Esophagus muscularis mucosa (tissue), 4 donors: ENCODE measurements around the gene EVL. TPM values are rescaled to one million over a fixed set of nuclear protein-coding genes. Genes with fewer than 3 reads are reported as not detected.

ENCODE experiments used
- DNase-seq: peaks from one replicate; pipeline ENCODE4 v3.0.0-alpha.2; 2017; ENCODE audit errors: extremely low spot score
- H3K27ac ChIP-seq, 4 donors: fragments of 200-600 bp; sonication (generic); replicated peaks in 1 of 4; 1 replicate in 3 of 4; 2 replicates in 1 of 4; pipeline ENCODE4 v1.5.1; 2016 to 2019; ENCODE audit warnings: mild to moderate bottlenecking in 1 of 4
- H3K27me3 ChIP-seq, 4 donors: fragments of 200-600 bp; sonication (generic); one replicate each; pipeline versions ENCODE4 v1.5.1 to v1.6.0; 2016 to 2019
- H3K36me3 ChIP-seq, 4 donors: fragments of 200-600 bp; sonication (generic); one replicate each; pipeline ENCODE4 v1.5.1; 2016 to 2019
- H3K4me1 ChIP-seq, 4 donors: fragments of 200-600 bp; sonication (generic); one replicate each; pipeline ENCODE4 v1.5.1; 2016 to 2019
- H3K4me3 ChIP-seq, 4 donors: fragments of 200-600 bp; sonication (generic); 1 replicate in 2 of 4; 2 replicates in 2 of 4; pipeline ENCODE4 v1.5.1; 2016 to 2019; ENCODE audit warnings: mild to moderate bottlenecking in 4 of 4, moderate library complexity in 1 of 4
- H3K9me3 ChIP-seq, 4 donors: fragments of 200-600 bp; sonication (generic); 1 replicate in 3 of 4; 2 replicates in 1 of 4; pipeline ENCODE4 v1.5.1; 2016 to 2019
- CTCF ChIP-seq, 3 experiments: fragments of 200-600 bp in 2 of 3; fragments of 450-650 bp in 1 of 3; sonication (generic) in 2 of 3; IDR thresholded peaks; one replicate each; pipeline ENCODE4 v1.5.1; 2017 to 2019; ENCODE audit warnings: antibody characterized with exemption in 3 of 3, mild to moderate bottlenecking in 2 of 3, moderate library complexity in 1 of 3
- EP300 ChIP-seq: sonication (generic); formaldehyde crosslinking; IDR thresholded peaks from one replicate; pipeline ENCODE4 v1.6.1; 2017; ENCODE audit warnings: antibody characterized with exemption
- POLR2A ChIP-seq: fragments of 450-650 bp; IDR thresholded peaks from one replicate; pipeline ENCODE4 v1.6.1; 2017; ENCODE audit warnings: antibody characterized with exemption, moderate library complexity, mild to moderate bottlenecking, low read depth
- POLR2AphosphoS5 ChIP-seq, 2 donors: sonication (generic); formaldehyde crosslinking; IDR thresholded peaks; one replicate each; pipeline ENCODE4 v1.6.1; 2017; ENCODE audit warnings: antibody characterized with exemption in 2 of 2
- whole genome bisulfite sequencing: methylation state at CpG from one replicate; pipeline ENCODE4 v1.1.5; 2018; 5-methylcytosine and 5-hydroxymethylcytosine counted together
- intact Hi-C: fragments of 100-400 bp; cut with DNase I; formaldehyde crosslinking; loops from one replicate; pipeline ENCODE4 v1.15.1; 2023
- total RNA-seq, 4 donors: library from RNA; depleted of rRNA; stranded (reverse); fragments of >200 nt; gene quantifications; one replicate each; pipeline versions ENCODE4 v1.1.0 to v1.2.1, GENCODE V29; 2016

Gene EVL
- total RNA-seq, 4 donors from 2014 or later: 27.0 to 43.9 (median 37.3) TPM

GRCh38 chr14:100084591-100084990 lies 19.4 kb downstream of the EVL start:
- Histone ChIP-seq H3K4me1 (peaks cover 0 to 9% (median 2%) of the 10 kb centered on the region in 4 donors), H3K36me3 (peaks cover 0 to 20% (median 6%) of the 10 kb centered on the region in 4 donors), H3K27ac (no peak overlapping the region), H3K4me3 (no peak overlapping the region), H3K9me3 (no peaks in the 10 kb centered on the region), H3K27me3 (no peaks in the 10 kb centered on the region)
- 96% methylated on average over 6 of the region's 10 CpGs for WGBS
- TF ChIP-seq CTCF (IDR thresholded peaks at IDR 0.05) (no peak), EP300 (no peak), POLR2AphosphoS5 (IDR thresholded peaks at IDR 0.05) (no peak), POLR2A (no peak)
- intact Hi-C loops: no loop called here
- DNase-seq: no peak

GRCh38 chr14:100085462-100085861 lies 20.2 kb downstream of the EVL start:
- peaks cover 0 to 20% (median 6%) of the 10 kb centered on the region in 4 donors for H3K36me3 ChIP-seq
- no peak for TF ChIP-seq POLR2AphosphoS5 (IDR thresholded peaks at IDR 0.05)
- TF ChIP-seq EP300: no peak
- no peak for TF ChIP-seq POLR2A
- no peak for TF ChIP-seq CTCF (IDR thresholded peaks at IDR 0.05)
- no peak for DNase-seq
- H3K27me3 ChIP-seq: no peaks in the 10 kb centered on the region
- peaks cover 0 to under 1% (median 0%) of the 10 kb centered on the region in 4 donors for H3K4me1 ChIP-seq
- H3K27ac ChIP-seq: no peak overlapping the region
- intact Hi-C loops: no loop called here
- WGBS: 98% methylated on average over 6 of the region's 6 CpGs
- H3K4me3 ChIP-seq: no peak overlapping the region
- no peaks in the 10 kb centered on the region for H3K9me3 ChIP-seq

GRCh38 chr14:100086361-100086760 lies 21.1 kb downstream of the EVL start:
- no peak overlapping the region for H3K27ac ChIP-seq
- 81% methylated on average over 5 of the region's 5 CpGs for WGBS
- TF ChIP-seq POLR2AphosphoS5 (IDR thresholded peaks at IDR 0.05): no peak
- no peak for TF ChIP-seq EP300
- no peak for TF ChIP-seq POLR2A
- no peak for TF ChIP-seq CTCF (IDR thresholded peaks at IDR 0.05)
- DNase-seq: no peak
- H3K4me1 ChIP-seq: no peaks in the 10 kb centered on the region
- peaks cover 0 to 20% (median 6%) of the 10 kb centered on the region in 4 donors for H3K36me3 ChIP-seq
- no peak overlapping the region for H3K4me3 ChIP-seq
- no peaks in the 10 kb centered on the region for H3K27me3 ChIP-seq
- H3K9me3 ChIP-seq: no peaks in the 10 kb centered on the region
- intact Hi-C loops: no loop called here

GRCh38 chr14:100088226-100088625 lies 23.0 kb downstream of the EVL start:
- TF ChIP-seq POLR2A (no peak), POLR2AphosphoS5 (IDR thresholded peaks at IDR 0.05) (no peak)
- H3K27ac ChIP-seq: no peak overlapping the region
- peaks cover 0 to 22% (median 6%) of the 10 kb centered on the region in 4 donors for H3K36me3 ChIP-seq
- H3K4me1 ChIP-seq: no peaks in the 10 kb centered on the region
- no peaks in the 10 kb centered on the region for H3K27me3 ChIP-seq
- intact Hi-C loops: no loop called here
- DNase-seq: no peak
- WGBS: 97% methylated on average over 3 of the region's 3 CpGs
- H3K4me3 ChIP-seq: no peak overlapping the region
- no peaks in the 10 kb centered on the region for H3K9me3 ChIP-seq

GRCh38 chr14:100091386-100091785 lies 26.2 kb downstream of the EVL start:
- Histone ChIP-seq H3K27me3 (no peaks in the 10 kb centered on the region), H3K4me3 (no peak overlapping the region), H3K36me3 (peaks cover 0 to 17% (median 2%) of the 10 kb centered on the region in 4 donors), H3K9me3 (no peaks in the 10 kb centered on the region), H3K4me1 (peaks cover 0 to 6% (median 0%) of the 10 kb centered on the region in 4 donors), H3K27ac (no peak overlapping the region)
- WGBS: 87% methylated on average over 7 of the region's 7 CpGs
- intact Hi-C loops: no loop called here
- DNase-seq: no peak
- TF ChIP-seq POLR2A (no peak), CTCF (IDR thresholded peaks at IDR 0.05) (no peak), EP300 (no peak), POLR2AphosphoS5 (IDR thresholded peaks at IDR 0.05) (no peak)
